Neural cell (in vitro differentiated cells): ENCODE data around the gene OR11H1.
"Not testable (repeated sequence)": the region's sequence is repeated elsewhere in the genome, so short reads cannot be mapped to it uniquely, and the experiment has no call there.

Experiments used
- EP300 ChIP-seq: fragments of 450-650 bp; conservative IDR thresholded peaks from 2 replicates; pipeline ENCODE4 v1.6.1; 2014; ENCODE audit warnings: antibody characterized with exemption, mild to moderate bottlenecking, moderate library complexity; ENCODE audit not compliant: poor library complexity, severe bottlenecking
- POLR2AphosphoS5 ChIP-seq: IDR thresholded peaks from 2 replicates; pipeline ENCODE4 v1.6.1; 2012
- TAF1 ChIP-seq: IDR thresholded peaks from 2 replicates; pipeline ENCODE4 v1.6.1; 2012; ENCODE audit warnings: low read depth
- TF ChIP-seq, protein P1 (sequence below): fragments of 450-650 bp; IDR thresholded peaks from 2 replicates; pipeline ENCODE4 v1.5.1; 2014; ENCODE audit warnings: antibody characterized with exemption, mild to moderate bottlenecking, moderate library complexity; ENCODE audit not compliant: poor library complexity, severe bottlenecking
- TF ChIP-seq, protein P2 (sequence below): IDR thresholded peaks from 2 replicates; pipeline ENCODE4 v1.6.1; 2012; ENCODE audit warnings: borderline replicate concordance

DNA sequence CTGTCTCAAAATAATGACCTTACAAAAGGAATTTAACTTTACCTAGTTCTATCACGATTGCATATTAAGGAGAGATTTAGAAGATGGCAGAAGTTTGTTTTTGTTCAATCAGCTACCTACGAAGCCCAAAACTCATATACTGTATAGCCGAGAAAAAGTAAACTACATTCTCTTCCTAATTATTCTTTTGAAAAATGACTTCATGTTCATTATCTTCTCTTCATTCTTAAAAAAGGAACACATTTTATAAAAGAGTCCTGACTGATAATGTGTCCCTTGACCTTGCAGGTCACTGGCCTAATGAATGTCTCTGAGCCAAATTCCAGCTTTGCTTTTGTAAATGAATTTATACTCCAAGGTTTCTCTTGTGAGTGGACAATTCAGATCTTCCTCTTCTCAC lies at the start of gene OR11H1:
- not testable (repeated sequence) for TF ChIP-seq TAF1, POLR2AphosphoS5, EP300
- TF ChIP-seq, protein P1, sequence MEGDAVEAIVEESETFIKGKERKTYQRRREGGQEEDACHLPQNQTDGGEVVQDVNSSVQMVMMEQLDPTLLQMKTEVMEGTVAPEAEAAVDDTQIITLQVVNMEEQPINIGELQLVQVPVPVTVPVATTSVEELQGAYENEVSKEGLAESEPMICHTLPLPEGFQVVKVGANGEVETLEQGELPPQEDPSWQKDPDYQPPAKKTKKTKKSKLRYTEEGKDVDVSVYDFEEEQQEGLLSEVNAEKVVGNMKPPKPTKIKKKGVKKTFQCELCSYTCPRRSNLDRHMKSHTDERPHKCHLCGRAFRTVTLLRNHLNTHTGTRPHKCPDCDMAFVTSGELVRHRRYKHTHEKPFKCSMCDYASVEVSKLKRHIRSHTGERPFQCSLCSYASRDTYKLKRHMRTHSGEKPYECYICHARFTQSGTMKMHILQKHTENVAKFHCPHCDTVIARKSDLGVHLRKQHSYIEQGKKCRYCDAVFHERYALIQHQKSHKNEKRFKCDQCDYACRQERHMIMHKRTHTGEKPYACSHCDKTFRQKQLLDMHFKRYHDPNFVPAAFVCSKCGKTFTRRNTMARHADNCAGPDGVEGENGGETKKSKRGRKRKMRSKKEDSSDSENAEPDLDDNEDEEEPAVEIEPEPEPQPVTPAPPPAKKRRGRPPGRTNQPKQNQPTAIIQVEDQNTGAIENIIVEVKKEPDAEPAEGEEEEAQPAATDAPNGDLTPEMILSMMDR, result not testable (repeated sequence)
- TF ChIP-seq, protein P2, sequence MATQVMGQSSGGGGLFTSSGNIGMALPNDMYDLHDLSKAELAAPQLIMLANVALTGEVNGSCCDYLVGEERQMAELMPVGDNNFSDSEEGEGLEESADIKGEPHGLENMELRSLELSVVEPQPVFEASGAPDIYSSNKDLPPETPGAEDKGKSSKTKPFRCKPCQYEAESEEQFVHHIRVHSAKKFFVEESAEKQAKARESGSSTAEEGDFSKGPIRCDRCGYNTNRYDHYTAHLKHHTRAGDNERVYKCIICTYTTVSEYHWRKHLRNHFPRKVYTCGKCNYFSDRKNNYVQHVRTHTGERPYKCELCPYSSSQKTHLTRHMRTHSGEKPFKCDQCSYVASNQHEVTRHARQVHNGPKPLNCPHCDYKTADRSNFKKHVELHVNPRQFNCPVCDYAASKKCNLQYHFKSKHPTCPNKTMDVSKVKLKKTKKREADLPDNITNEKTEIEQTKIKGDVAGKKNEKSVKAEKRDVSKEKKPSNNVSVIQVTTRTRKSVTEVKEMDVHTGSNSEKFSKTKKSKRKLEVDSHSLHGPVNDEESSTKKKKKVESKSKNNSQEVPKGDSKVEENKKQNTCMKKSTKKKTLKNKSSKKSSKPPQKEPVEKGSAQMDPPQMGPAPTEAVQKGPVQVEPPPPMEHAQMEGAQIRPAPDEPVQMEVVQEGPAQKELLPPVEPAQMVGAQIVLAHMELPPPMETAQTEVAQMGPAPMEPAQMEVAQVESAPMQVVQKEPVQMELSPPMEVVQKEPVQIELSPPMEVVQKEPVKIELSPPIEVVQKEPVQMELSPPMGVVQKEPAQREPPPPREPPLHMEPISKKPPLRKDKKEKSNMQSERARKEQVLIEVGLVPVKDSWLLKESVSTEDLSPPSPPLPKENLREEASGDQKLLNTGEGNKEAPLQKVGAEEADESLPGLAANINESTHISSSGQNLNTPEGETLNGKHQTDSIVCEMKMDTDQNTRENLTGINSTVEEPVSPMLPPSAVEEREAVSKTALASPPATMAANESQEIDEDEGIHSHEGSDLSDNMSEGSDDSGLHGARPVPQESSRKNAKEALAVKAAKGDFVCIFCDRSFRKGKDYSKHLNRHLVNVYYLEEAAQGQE, result not testable (repeated sequence)
